Stimulated activated CD4-positive, alpha-beta T cell treated with anti-CD3 and anti-CD28 coated beads, TNF-alpha, amount 100 ng/mL, for 48 hours (primary cell): ENCODE data around the gene ADGRG4.
"Not testable (repeated sequence)": the region's sequence is repeated elsewhere in the genome, so short reads cannot be mapped to it uniquely, and the experiment has no call there.

ENCODE experiments used
- DNase-seq, 3 donors: peaks; one replicate each; pipeline ENCODE4 v3.0.0-alpha.2; 2020; ENCODE audit warnings: low read depth in 3 of 3

Gene ADGRG4

GRCh38 chrX:136300721-136301120, at the start of gene ADGRG4:
Gene ADGRG4 (plus strand): TSS chrX:136300963. CDS start chrX:136308778, 7,815 bp downstream.
- DNase-seq: not testable (repeated sequence)

GRCh38 chrX:136251041-136251991, 49.4 kb upstream of the ADGRG4 start, which contains the start of gene MAP7D3:
Gene MAP7D3 (minus strand): TSS chrX:136251400. CDS start chrX:136251358, 42 bp downstream.
- DNase-seq: peak; percentile 35 to 61 (median 42)

GRCh38 chrX:136255541-136255940, 45.2 kb upstream of the ADGRG4 start:
- DNase-seq: no peak

- DNase-seq: no peak
Observed at GRCh38 chrX:136256026-136256425, 44.7 kb upstream of the ADGRG4 start.

- no peak for DNase-seq
Observed at GRCh38 chrX:136258951-136259350, 41.8 kb upstream of the ADGRG4 start.

- no peak for DNase-seq
Observed at GRCh38 chrX:136259543-136259942, 41.2 kb upstream of the ADGRG4 start.

GRCh38 chrX:136260776-136261175, 40.0 kb upstream of the ADGRG4 start:
- no peak for DNase-seq

- no peak for DNase-seq
Observed at GRCh38 chrX:136261321-136261720, 39.4 kb upstream of the ADGRG4 start.

- DNase-seq: no peak
Observed at GRCh38 chrX:136262243-136262642, 38.5 kb upstream of the ADGRG4 start.

GRCh38 chrX:136262812-136263315, 37.9 kb upstream of the ADGRG4 start:
- no peak for DNase-seq

- no peak for DNase-seq
Observed at GRCh38 chrX:136266828-136267227, 33.9 kb upstream of the ADGRG4 start.

GRCh38 chrX:136268051-136269048, 32.4 kb upstream of the ADGRG4 start:
- peak in 1 of 3 donors; percentile 33 for DNase-seq

- no peak for DNase-seq
Observed at GRCh38 chrX:136269921-136270320, 30.8 kb upstream of the ADGRG4 start.

GRCh38 chrX:136271300-136271699, 29.5 kb upstream of the ADGRG4 start:
- no peak for DNase-seq

- DNase-seq: no peak
Observed at GRCh38 chrX:136272325-136272724, 28.4 kb upstream of the ADGRG4 start.

- DNase-seq: no peak
Observed at GRCh38 chrX:136273986-136274385, 26.8 kb upstream of the ADGRG4 start.

GRCh38 chrX:136275553-136275952, 25.2 kb upstream of the ADGRG4 start:
- DNase-seq: no peak

- not testable (repeated sequence) for DNase-seq
Observed at GRCh38 chrX:136286375-136286774, 14.4 kb upstream of the ADGRG4 start.

- no peak for DNase-seq
Observed at GRCh38 chrX:136291824-136292223, 8.9 kb upstream of the ADGRG4 start.

GRCh38 chrX:136292656-136293055, 8.1 kb upstream of the ADGRG4 start:
- no peak for DNase-seq

- DNase-seq: no peak
Observed at GRCh38 chrX:136295380-136295779, 5.4 kb upstream of the ADGRG4 start.

- DNase-seq: no peak
Observed at GRCh38 chrX:136303041-136303440, 2.3 kb downstream of the ADGRG4 start.
